GM04504 (cell line): ENCODE data around the gene MLF2.
A peak's percentile ranks its signal among the peaks of the same experiment; 100 is the strongest.

Experiments
- DNase-seq: peaks from one replicate; pipeline ENCODE4 v3.0.0-alpha.2; 2012; ENCODE audit warnings: low read depth

MLF2 gene

GRCh38 chr12:6752921-6753771 lies at the start of gene MLF2:
TSS of gene MLF2 (minus strand) at chr12:6753141. CDS start at chr12:6752334, 807 bp downstream.
- peak; percentile 98 for DNase-seq

GRCh38 chr12:6799147-6799546 lies 46.2 kb upstream of the MLF2 start:
- no peak for DNase-seq

DNA sequence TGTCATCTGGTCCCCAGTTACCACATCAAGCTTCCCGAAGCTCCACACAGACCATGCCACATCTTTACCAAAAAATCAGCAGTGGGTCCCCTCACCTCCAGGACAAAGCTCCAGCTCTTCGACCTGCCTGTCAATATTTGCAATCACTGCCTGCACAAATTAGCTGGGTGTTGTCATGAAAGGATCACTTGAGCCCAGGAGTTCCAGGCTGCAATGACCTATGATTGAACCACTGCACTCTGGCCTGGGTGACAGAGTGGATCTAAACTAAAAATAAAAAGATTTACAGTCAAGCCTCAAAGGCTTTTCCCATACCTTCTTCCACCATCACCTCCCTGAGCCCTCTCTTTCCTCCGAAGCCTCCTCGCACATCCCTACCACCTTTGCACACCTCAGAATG lies 43.6 kb upstream of the MLF2 start:
- no peak for DNase-seq

GRCh38 chr12:6795088-6795487 lies 42.1 kb upstream of the MLF2 start:
- DNase-seq: no peak

- no peak for DNase-seq
These were observed 39.7 kb upstream of the MLF2 start for GRCh38 chr12:6792522-6793201.

GRCh38 chr12:6791931-6792520 lies 39.1 kb upstream of the MLF2 start:
- no peak for DNase-seq

- no peak for DNase-seq
These were observed 37.7 kb upstream of the MLF2 start for GRCh38 chr12:6790496-6791150.

DNA sequence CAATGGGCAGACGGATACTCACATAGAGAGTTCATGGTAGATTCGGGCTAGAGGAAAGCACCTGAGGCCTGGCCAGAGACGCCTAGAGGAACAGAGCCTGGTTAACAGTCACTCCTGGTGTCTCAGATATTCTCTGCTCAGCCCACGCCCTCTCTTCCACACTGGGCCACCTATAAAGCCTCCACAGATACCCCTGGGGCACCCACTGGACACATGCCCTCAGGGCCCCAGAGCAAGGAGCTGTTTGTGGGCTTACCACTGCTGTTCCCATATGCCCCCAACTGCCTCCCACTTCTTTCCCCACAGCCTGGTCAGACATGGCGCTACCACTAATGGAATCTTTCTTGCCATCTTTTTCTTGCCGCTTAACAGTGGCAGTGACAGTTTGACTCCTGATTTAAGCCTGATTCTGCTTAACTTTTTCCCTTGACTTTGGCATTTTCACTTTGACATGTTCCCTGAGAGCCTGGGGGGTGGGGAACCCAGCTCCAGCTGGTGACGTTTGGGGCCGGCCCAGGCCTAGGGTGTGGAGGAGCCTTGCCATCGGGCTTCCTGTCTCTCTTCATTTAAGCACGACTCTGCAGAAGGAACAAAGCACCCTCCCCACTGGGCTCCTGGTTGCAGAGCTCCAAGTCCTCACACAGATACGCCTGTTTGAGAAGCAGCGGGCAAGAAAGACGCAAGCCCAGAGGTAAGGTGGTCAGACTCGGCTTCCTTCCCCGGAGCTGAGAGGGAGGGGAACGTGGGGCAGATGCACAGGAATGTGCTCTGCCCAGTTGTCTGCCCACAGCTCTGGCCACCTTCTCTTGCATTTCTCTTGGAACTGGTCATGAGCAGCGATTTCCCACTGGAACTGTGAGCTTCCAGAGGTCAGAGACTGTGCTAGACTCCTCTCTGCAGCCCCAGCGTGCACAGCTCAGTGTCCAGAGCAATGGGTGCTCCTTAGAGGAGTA lies 36.3 kb upstream of the MLF2 start, which contains the start of gene CD4:
Gene CD4, plus strand, starts transcription at position 557 of the 953 bp plus-strand sequence. CDS start 10,611 bp downstream, outside the sequence.
- DNase-seq: no peak

DNA sequence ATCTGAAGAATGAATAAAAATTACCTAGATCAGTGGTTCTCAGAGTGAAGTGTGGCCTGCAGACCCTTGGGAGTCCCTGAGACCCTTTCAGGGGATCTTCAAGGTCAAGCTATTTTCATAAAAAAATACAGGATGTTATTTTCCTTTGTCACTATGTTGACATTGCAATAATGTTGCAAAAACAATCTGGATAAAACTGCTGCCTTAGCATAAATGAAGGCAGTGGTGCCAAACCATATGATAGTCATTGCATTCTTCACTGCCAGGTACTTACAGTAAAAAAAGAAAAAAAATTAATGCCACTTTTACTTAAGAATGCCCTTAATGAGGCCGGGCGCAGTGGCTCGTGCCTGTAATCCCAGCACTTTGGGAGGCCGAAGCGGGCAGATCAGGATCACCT lies 34.4 kb upstream of the MLF2 start:
- DNase-seq: no peak

GRCh38 chr12:6786416-6787094 lies 33.6 kb upstream of the MLF2 start:
- no peak for DNase-seq

GRCh38 chr12:6784761-6785160 lies 31.8 kb upstream of the MLF2 start:
- no peak for DNase-seq

GRCh38 chr12:6784296-6784695 lies 31.4 kb upstream of the MLF2 start:
- no peak for DNase-seq

GRCh38 chr12:6783828-6784227 lies 30.9 kb upstream of the MLF2 start:
- no peak for DNase-seq

GRCh38 chr12:6782850-6783566 lies 30.1 kb upstream of the MLF2 start:
- DNase-seq: no peak

- DNase-seq: no peak
These were observed 29.2 kb upstream of the MLF2 start for GRCh38 chr12:6782119-6782518.

- no peak for DNase-seq
These were observed 27.6 kb upstream of the MLF2 start for GRCh38 chr12:6780573-6780972.

DNA sequence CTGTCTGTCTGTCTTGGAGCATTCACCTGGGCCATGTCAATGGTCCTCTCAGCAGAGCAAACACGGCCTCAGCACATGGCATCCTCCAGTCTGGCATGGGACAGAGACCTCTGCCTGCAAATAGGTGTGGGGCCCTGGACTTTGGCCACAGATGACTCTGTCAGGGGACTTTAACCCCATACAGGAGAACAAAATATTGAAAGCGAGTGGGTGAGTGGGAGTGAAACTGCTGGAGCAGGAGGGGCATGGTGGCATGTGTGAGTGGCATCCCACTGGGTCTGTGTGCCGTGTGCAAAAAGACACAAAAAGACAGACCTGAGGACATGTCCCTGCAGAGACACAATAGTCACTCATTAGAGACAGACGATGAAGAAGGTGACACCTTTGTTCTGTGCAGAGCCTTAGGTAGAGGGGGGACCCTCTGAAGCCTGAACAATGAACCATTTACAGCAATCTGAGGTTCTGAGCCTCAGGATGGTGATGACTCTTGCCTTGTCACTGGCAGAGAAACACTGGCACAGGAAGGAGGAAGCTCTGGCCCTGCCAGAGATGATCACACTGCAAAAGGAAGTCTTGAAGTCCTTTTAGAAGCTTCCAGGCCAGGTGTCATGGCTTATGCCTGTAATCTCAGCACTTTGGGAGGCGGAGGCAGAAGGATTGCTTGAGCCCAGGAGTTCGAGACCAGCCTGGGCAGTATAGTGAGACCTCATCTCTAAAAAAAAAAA lies 26.9 kb upstream of the MLF2 start:
- DNase-seq: no peak

DNA sequence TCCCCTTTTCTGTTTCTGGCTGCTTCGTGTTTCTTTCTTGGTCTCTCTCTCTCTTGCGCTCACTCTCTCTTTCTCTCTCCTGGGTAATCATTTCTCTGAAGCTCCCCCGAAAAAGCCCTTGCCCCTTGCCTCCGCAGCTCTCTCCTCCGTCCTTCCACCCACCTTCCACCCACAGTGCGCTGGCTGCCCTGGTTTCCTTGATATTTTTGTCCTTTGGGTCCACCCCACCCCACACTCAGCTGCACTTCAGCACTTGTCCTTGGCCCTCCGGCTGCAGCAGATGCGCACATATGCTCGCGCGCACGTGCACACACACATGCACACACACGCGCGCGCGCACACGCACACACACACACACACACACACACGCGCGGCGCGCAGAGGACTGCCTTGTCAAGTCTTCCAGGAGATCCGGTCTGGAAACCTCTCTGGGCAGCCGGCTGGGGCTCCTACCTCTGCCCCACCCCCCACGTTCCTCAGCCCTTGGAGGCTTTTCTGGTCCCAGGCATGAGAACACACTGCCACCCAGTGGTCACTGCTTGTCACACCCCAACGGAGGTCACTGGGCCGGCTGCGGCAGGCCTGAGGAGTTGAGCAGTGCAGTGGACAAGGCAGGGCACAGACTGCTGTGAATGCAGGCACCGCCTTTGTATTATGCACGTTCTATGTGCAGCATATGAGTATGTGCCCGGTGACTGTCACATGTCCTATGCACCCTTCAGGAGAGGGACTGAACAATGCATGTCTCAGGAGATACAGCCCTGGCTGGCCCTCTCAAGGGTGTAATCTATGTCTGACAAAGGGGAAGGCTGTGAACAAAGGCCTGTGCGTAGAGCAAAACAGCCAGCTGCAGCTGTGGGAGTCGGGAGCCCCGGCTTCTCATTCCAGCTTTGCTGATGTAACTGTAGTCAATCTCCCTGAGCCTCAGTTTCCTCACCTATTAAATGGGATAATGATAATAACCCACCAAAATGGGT lies 25.9 kb upstream of the MLF2 start:
- peak; percentile 87 for DNase-seq
